Right forelimb (tissue), 1 donor: ENCODE results near the gene CCDC141.

Experiments used
- DNase-seq: peaks from one replicate; pipeline ENCODE4 v3.0.0-alpha.2; 2018

Gene CCDC141

GRCh38 chr2:178908810-178909209 lies 141.1 kb downstream of the CCDC141 start:
- DNase-seq, result no peak

- DNase-seq, result no peak
Measured at GRCh38 chr2:178905261-178905660, 144.7 kb downstream of the CCDC141 start.

GRCh38 chr2:178899656-178900055 lies 150.3 kb downstream of the CCDC141 start:
- no peak for DNase-seq

GRCh38 chr2:178895872-178896271 lies 154.1 kb downstream of the CCDC141 start:
- no peak for DNase-seq

GRCh38 chr2:178895171-178895570 lies 154.8 kb downstream of the CCDC141 start:
- DNase-seq, result no peak

GRCh38 chr2:178892751-178893625 lies 156.9 kb downstream of the CCDC141 start:
- DNase-seq, result no peak

GRCh38 chr2:178891959-178892485 lies 157.9 kb downstream of the CCDC141 start:
- DNase-seq, result no peak

GRCh38 chr2:178891265-178891958 lies 158.5 kb downstream of the CCDC141 start:
- peak; percentile 67 for DNase-seq

GRCh38 chr2:178886006-178886405 lies 163.9 kb downstream of the CCDC141 start:
- no peak for DNase-seq

- no peak for DNase-seq
Measured at GRCh38 chr2:178884440-178884839, 165.5 kb downstream of the CCDC141 start.

GRCh38 chr2:178882666-178883440 lies 167.1 kb downstream of the CCDC141 start:
- peak; percentile 54 for DNase-seq

- DNase-seq, result no peak
Measured at GRCh38 chr2:178881075-178881474, 168.9 kb downstream of the CCDC141 start.

- no peak for DNase-seq
Measured at GRCh38 chr2:178880257-178880656, 169.7 kb downstream of the CCDC141 start.

GRCh38 chr2:178877874-178878273 lies 172.1 kb downstream of the CCDC141 start:
- DNase-seq, result no peak

- DNase-seq, result no peak
Measured at GRCh38 chr2:178874529-178875240, 175.3 kb downstream of the CCDC141 start.

GRCh38 chr2:178873912-178874311 lies 176.0 kb downstream of the CCDC141 start:
- DNase-seq, result no peak

GRCh38 chr2:178871536-178871935 lies 178.4 kb downstream of the CCDC141 start:
- no peak for DNase-seq

GRCh38 chr2:178870703-178871102 lies 179.2 kb downstream of the CCDC141 start:
- DNase-seq, result no peak

GRCh38 chr2:178865999-178866398 lies 183.9 kb downstream of the CCDC141 start:
- DNase-seq, result no peak

GRCh38 chr2:178865146-178865936 lies 184.6 kb downstream of the CCDC141 start:
- no peak for DNase-seq

GRCh38 chr2:178863856-178864620 lies 185.9 kb downstream of the CCDC141 start:
- DNase-seq, result peak; percentile 58
